ENCODE measurements around the gene SLIT1.

The SLIT1 gene

GRCh38 chr10:97176226-97176625 lies 9.5 kb downstream of the SLIT1 start:
- Histone ChIP-seq H3K27me3 (ENCODE audit: control insufficient read depth in 5 of 5, insufficient read depth in 4 of 5, low read length in 5 of 5) (peaks cover 11 to 22% (median 16%) of the 10 kb centered on the region in 5 donors), H3K36me3 (ENCODE audit: control insufficient read depth in 5 of 5, insufficient read depth in 5 of 5, low read length in 5 of 5) (no peaks in the 10 kb centered on the region), H3K4me3 (ENCODE audit: low read depth in 1 of 5, low read length in 5 of 5) (no peak overlapping the region), H3K4me1 (ENCODE audit: control insufficient read depth in 5 of 5, insufficient read depth in 5 of 5, low read length in 5 of 5) (peaks cover 0 to 7% (median 6%) of the 10 kb centered on the region in 5 donors), H3K9ac (ENCODE audit: low read length in 5 of 5) (no peak overlapping the region), H3K27ac (ENCODE audit: low read depth, low read length) (no peak overlapping the region), H3K9me3 (ENCODE audit: control insufficient read depth in 5 of 5, low read length in 5 of 5) (no peaks in the 10 kb centered on the region)

GRCh38 chr10:97175586-97175985 lies 10.2 kb downstream of the SLIT1 start:
- peaks cover 0 to 7% (median 6%) of the 10 kb centered on the region in 5 donors for H3K4me1 ChIP-seq (ENCODE audit: control insufficient read depth in 5 of 5, insufficient read depth in 5 of 5, low read length in 5 of 5)
- H3K27me3 ChIP-seq (ENCODE audit: control insufficient read depth in 5 of 5, insufficient read depth in 4 of 5, low read length in 5 of 5) = peaks cover 11 to 20% (median 18%) of the 10 kb centered on the region in 5 donors
- H3K4me3 ChIP-seq (ENCODE audit: low read depth in 1 of 5, low read length in 5 of 5) = no peak overlapping the region
- H3K27ac ChIP-seq (ENCODE audit: low read depth, low read length) = no peak overlapping the region
- H3K9ac ChIP-seq (ENCODE audit: low read length in 5 of 5) = no peak overlapping the region
- H3K9me3 ChIP-seq (ENCODE audit: control insufficient read depth in 5 of 5, low read length in 5 of 5) = no peaks in the 10 kb centered on the region
- H3K36me3 ChIP-seq (ENCODE audit: control insufficient read depth in 5 of 5, insufficient read depth in 5 of 5, low read length in 5 of 5) = no peaks in the 10 kb centered on the region

GRCh38 chr10:97174941-97175340 lies 10.8 kb downstream of the SLIT1 start:
- peaks cover 11 to 17% (median 16%) of the 10 kb centered on the region in 5 donors for H3K27me3 ChIP-seq (ENCODE audit: control insufficient read depth in 5 of 5, insufficient read depth in 4 of 5, low read length in 5 of 5)
- H3K36me3 ChIP-seq (ENCODE audit: control insufficient read depth in 5 of 5, insufficient read depth in 5 of 5, low read length in 5 of 5) = no peaks in the 10 kb centered on the region

GRCh38 chr10:97174276-97174775 lies 11.4 kb downstream of the SLIT1 start:
- Histone ChIP-seq H3K9me3 (ENCODE audit: control insufficient read depth in 5 of 5, low read length in 5 of 5) (no peaks in the 10 kb centered on the region), H3K27me3 (ENCODE audit: control insufficient read depth in 5 of 5, insufficient read depth in 4 of 5, low read length in 5 of 5) (peaks cover 10 to 17% (median 14%) of the 10 kb centered on the region in 5 donors), H3K4me3 (ENCODE audit: low read depth in 1 of 5, low read length in 5 of 5) (no peak overlapping the region), H3K36me3 (ENCODE audit: control insufficient read depth in 5 of 5, insufficient read depth in 5 of 5, low read length in 5 of 5) (no peaks in the 10 kb centered on the region), H3K4me1 (ENCODE audit: control insufficient read depth in 5 of 5, insufficient read depth in 5 of 5, low read length in 5 of 5) (no peaks in the 10 kb centered on the region), H3K27ac (ENCODE audit: low read depth, low read length) (no peak overlapping the region), H3K9ac (ENCODE audit: low read length in 5 of 5) (no peak overlapping the region)

More at GRCh38 chr10:97174941-97175340, 10.8 kb downstream of the SLIT1 start:
- Histone ChIP-seq H3K9ac (ENCODE audit: low read length in 5 of 5) (no peak overlapping the region), H3K9me3 (ENCODE audit: control insufficient read depth in 5 of 5, low read length in 5 of 5) (no peaks in the 10 kb centered on the region), H3K27ac (ENCODE audit: low read depth, low read length) (no peak overlapping the region), H3K4me3 (ENCODE audit: low read depth in 1 of 5, low read length in 5 of 5) (no peak overlapping the region), H3K4me1 (ENCODE audit: control insufficient read depth in 5 of 5, insufficient read depth in 5 of 5, low read length in 5 of 5) (peaks cover 0 to 6% (median 5%) of the 10 kb centered on the region in 5 donors)

GRCh38 chr10:97173036-97173435 lies 12.7 kb downstream of the SLIT1 start:
- H3K27ac ChIP-seq (ENCODE audit: low read depth, low read length) = no peak overlapping the region
- no peaks in the 10 kb centered on the region for H3K4me1 ChIP-seq (ENCODE audit: control insufficient read depth in 5 of 5, insufficient read depth in 5 of 5, low read length in 5 of 5)
- no peaks in the 10 kb centered on the region for H3K9me3 ChIP-seq (ENCODE audit: control insufficient read depth in 5 of 5, low read length in 5 of 5)
- H3K9ac ChIP-seq (ENCODE audit: low read length in 5 of 5) = no peak overlapping the region
- no peak overlapping the region for H3K4me3 ChIP-seq (ENCODE audit: low read depth in 1 of 5, low read length in 5 of 5)
- H3K27me3 ChIP-seq (ENCODE audit: control insufficient read depth in 5 of 5, insufficient read depth in 4 of 5, low read length in 5 of 5) = peaks cover 5 to 19% (median 15%) of the 10 kb centered on the region in 5 donors
- no peaks in the 10 kb centered on the region for H3K36me3 ChIP-seq (ENCODE audit: control insufficient read depth in 5 of 5, insufficient read depth in 5 of 5, low read length in 5 of 5)

GRCh38 chr10:97171001-97171400 lies 14.8 kb downstream of the SLIT1 start:
- Histone ChIP-seq H3K36me3 (ENCODE audit: control insufficient read depth in 5 of 5, insufficient read depth in 5 of 5, low read length in 5 of 5) (no peaks in the 10 kb centered on the region), H3K9me3 (ENCODE audit: control insufficient read depth in 5 of 5, low read length in 5 of 5) (no peaks in the 10 kb centered on the region), H3K4me1 (ENCODE audit: control insufficient read depth in 5 of 5, insufficient read depth in 5 of 5, low read length in 5 of 5) (no peaks in the 10 kb centered on the region), H3K9ac (ENCODE audit: low read length in 5 of 5) (no peak overlapping the region), H3K27ac (ENCODE audit: low read depth, low read length) (no peak overlapping the region), H3K4me3 (ENCODE audit: low read depth in 1 of 5, low read length in 5 of 5) (no peak overlapping the region), H3K27me3 (ENCODE audit: control insufficient read depth in 5 of 5, insufficient read depth in 4 of 5, low read length in 5 of 5) (peaks cover 5 to 12% (median 8%) of the 10 kb centered on the region in 5 donors)

- Histone ChIP-seq H3K27ac (ENCODE audit: low read depth, low read length) (no peak overlapping the region), H3K9me3 (ENCODE audit: control insufficient read depth in 5 of 5, low read length in 5 of 5) (no peaks in the 10 kb centered on the region), H3K4me3 (ENCODE audit: low read depth in 1 of 5, low read length in 5 of 5) (no peak overlapping the region), H3K9ac (ENCODE audit: low read length in 5 of 5) (no peak overlapping the region), H3K4me1 (ENCODE audit: control insufficient read depth in 5 of 5, insufficient read depth in 5 of 5, low read length in 5 of 5) (no peaks in the 10 kb centered on the region), H3K36me3 (ENCODE audit: control insufficient read depth in 5 of 5, insufficient read depth in 5 of 5, low read length in 5 of 5) (no peaks in the 10 kb centered on the region), H3K27me3 (ENCODE audit: control insufficient read depth in 5 of 5, insufficient read depth in 4 of 5, low read length in 5 of 5) (peaks cover 0 to 12% (median 5%) of the 10 kb centered on the region in 5 donors)
These were observed 15.7 kb downstream of the SLIT1 start for GRCh38 chr10:97169911-97170693.

GRCh38 chr10:97169063-97169462 lies 16.7 kb downstream of the SLIT1 start:
- H3K4me3 ChIP-seq (ENCODE audit: low read depth in 1 of 5, low read length in 5 of 5) = no peak overlapping the region
- H3K4me1 ChIP-seq (ENCODE audit: control insufficient read depth in 5 of 5, insufficient read depth in 5 of 5, low read length in 5 of 5) = no peaks in the 10 kb centered on the region
- no peaks in the 10 kb centered on the region for H3K36me3 ChIP-seq (ENCODE audit: control insufficient read depth in 5 of 5, insufficient read depth in 5 of 5, low read length in 5 of 5)
- no peaks in the 10 kb centered on the region for H3K9me3 ChIP-seq (ENCODE audit: control insufficient read depth in 5 of 5, low read length in 5 of 5)
- H3K27ac ChIP-seq (ENCODE audit: low read depth, low read length) = no peak overlapping the region
- H3K9ac ChIP-seq (ENCODE audit: low read length in 5 of 5) = no peak overlapping the region
- H3K27me3 ChIP-seq (ENCODE audit: control insufficient read depth in 5 of 5, insufficient read depth in 4 of 5, low read length in 5 of 5) = peaks cover 0 to 12% (median 8%) of the 10 kb centered on the region in 5 donors

GRCh38 chr10:97168645-97169044 lies 17.1 kb downstream of the SLIT1 start:
- no peak overlapping the region for H3K4me3 ChIP-seq (ENCODE audit: low read depth in 1 of 5, low read length in 5 of 5)
- no peak overlapping the region for H3K9ac ChIP-seq (ENCODE audit: low read length in 5 of 5)
- no peaks in the 10 kb centered on the region for H3K9me3 ChIP-seq (ENCODE audit: control insufficient read depth in 5 of 5, low read length in 5 of 5)
- H3K36me3 ChIP-seq (ENCODE audit: control insufficient read depth in 5 of 5, insufficient read depth in 5 of 5, low read length in 5 of 5) = no peaks in the 10 kb centered on the region
- H3K27ac ChIP-seq (ENCODE audit: low read depth, low read length) = no peak overlapping the region
- no peaks in the 10 kb centered on the region for H3K4me1 ChIP-seq (ENCODE audit: control insufficient read depth in 5 of 5, insufficient read depth in 5 of 5, low read length in 5 of 5)
- peaks cover 2 to 13% (median 8%) of the 10 kb centered on the region in 5 donors for H3K27me3 ChIP-seq (ENCODE audit: control insufficient read depth in 5 of 5, insufficient read depth in 4 of 5, low read length in 5 of 5)

- Histone ChIP-seq H3K27me3 (ENCODE audit: control insufficient read depth in 5 of 5, insufficient read depth in 4 of 5, low read length in 5 of 5) (peaks cover 0 to 11% (median 5%) of the 10 kb centered on the region in 5 donors), H3K27ac (ENCODE audit: low read depth, low read length) (no peak overlapping the region), H3K4me3 (ENCODE audit: low read depth in 1 of 5, low read length in 5 of 5) (no peak overlapping the region), H3K9ac (ENCODE audit: low read length in 5 of 5) (no peak overlapping the region), H3K4me1 (ENCODE audit: control insufficient read depth in 5 of 5, insufficient read depth in 5 of 5, low read length in 5 of 5) (no peaks in the 10 kb centered on the region), H3K36me3 (ENCODE audit: control insufficient read depth in 5 of 5, insufficient read depth in 5 of 5, low read length in 5 of 5) (no peaks in the 10 kb centered on the region), H3K9me3 (ENCODE audit: control insufficient read depth in 5 of 5, low read length in 5 of 5) (no peaks in the 10 kb centered on the region)
These were observed 20.3 kb downstream of the SLIT1 start for GRCh38 chr10:97165499-97165898.

All from subcutaneous abdominal adipose tissue (tissue), 5 donors.